22Rv1 (cell line): ENCODE results near the gene ABLIM2.

Source experiments
- ZFX ChIP-seq: fragments of 450-650 bp; IDR thresholded peaks from 2 replicates; pipeline ENCODE4 v1.6.1; 2017; ENCODE audit warnings: antibody characterized with exemption, borderline replicate concordance
- TF ChIP-seq, protein P1 (sequence below): fragments of 450-650 bp; IDR thresholded peaks from 2 replicates; pipeline ENCODE4 v1.5.1; 2017; ENCODE audit warnings: mild to moderate bottlenecking

- TF ChIP-seq, protein P1, sequence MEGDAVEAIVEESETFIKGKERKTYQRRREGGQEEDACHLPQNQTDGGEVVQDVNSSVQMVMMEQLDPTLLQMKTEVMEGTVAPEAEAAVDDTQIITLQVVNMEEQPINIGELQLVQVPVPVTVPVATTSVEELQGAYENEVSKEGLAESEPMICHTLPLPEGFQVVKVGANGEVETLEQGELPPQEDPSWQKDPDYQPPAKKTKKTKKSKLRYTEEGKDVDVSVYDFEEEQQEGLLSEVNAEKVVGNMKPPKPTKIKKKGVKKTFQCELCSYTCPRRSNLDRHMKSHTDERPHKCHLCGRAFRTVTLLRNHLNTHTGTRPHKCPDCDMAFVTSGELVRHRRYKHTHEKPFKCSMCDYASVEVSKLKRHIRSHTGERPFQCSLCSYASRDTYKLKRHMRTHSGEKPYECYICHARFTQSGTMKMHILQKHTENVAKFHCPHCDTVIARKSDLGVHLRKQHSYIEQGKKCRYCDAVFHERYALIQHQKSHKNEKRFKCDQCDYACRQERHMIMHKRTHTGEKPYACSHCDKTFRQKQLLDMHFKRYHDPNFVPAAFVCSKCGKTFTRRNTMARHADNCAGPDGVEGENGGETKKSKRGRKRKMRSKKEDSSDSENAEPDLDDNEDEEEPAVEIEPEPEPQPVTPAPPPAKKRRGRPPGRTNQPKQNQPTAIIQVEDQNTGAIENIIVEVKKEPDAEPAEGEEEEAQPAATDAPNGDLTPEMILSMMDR = no peak
- no peak for TF ChIP-seq ZFX
These were observed 219.1 kb downstream of the ABLIM2 start, which contains the start of gene AFAP1 for GRCh38 chr4:7939377-7940108.
